Endothelial cell of umbilical vein (primary cell): ENCODE results near the gene CLDN9. TPM values are rescaled to one million over a fixed set of nuclear protein-coding genes. Genes with fewer than 3 reads are reported as not detected.

Experiments used
- BruUV-seq: library from RNA; stranded (reverse); fragments of 400-500 nt; replicated peaks from 2 replicates; lab custom pipeline; 2021; lab: Mats Ljungman, UMichigan
- CTCF ChIA-PET: fragments of 300-600, 350-600 bp; sonication (Branson Sonifier 250); formaldehyde crosslinking; loops from one replicate; lab custom pipeline; 2021; ENCODE audit warnings: antibody characterized with exemption, inconsistent platforms; lab: Charles Lee
- POLR2A ChIA-PET: fragments of 300-600, 350-600 bp; sonication (Branson Sonifier 250); formaldehyde crosslinking; loops from one replicate; lab custom pipeline; 2021; ENCODE audit warnings: antibody characterized with exemption, inconsistent platforms; lab: Charles Lee
- DNase-seq: peaks from one replicate; pipeline ENCODE4 v3.0.0-alpha.2; 2011; ENCODE audit warnings: low read depth, low spot score
- FAIRE-seq: peaks from 2 replicates; lab custom pipeline; 2011; peaks lifted over from hg19 to GRCh38; lab: Jason Lieb, UNC
- H2AFZ ChIP-seq: 2 replicates; pipeline ENCODE4 v1.6.0; 2012; ENCODE audit warnings: low read depth, low read length, control low read depth, inconsistent platforms
- H3K27ac ChIP-seq: 2 replicates; pipeline ENCODE4 v1.5.1; 2011; ENCODE audit warnings: low read depth, mild to moderate bottlenecking, control low read depth, low read length, moderate library complexity; ENCODE audit not compliant: insufficient read depth
- H3K27me3 ChIP-seq, 2 experiments: 2 replicates each; pipeline versions ENCODE4 v1.6.0 to v1.6.1; 2011; ENCODE audit warnings: low read length in 2 of 2, mixed read lengths in 1 of 2; ENCODE audit not compliant: control insufficient read depth in 2 of 2, insufficient read depth in 2 of 2
- H3K36me3 ChIP-seq, 2 experiments: 2 replicates in 1 of 2; 3 replicates in 1 of 2; pipeline ENCODE4 v1.5.1; 2011; ENCODE audit warnings: low read length in 2 of 2, mild to moderate bottlenecking in 1 of 2, moderate library complexity in 1 of 2; ENCODE audit not compliant: control insufficient read depth in 2 of 2, insufficient read depth in 2 of 2; ENCODE audit errors: extremely low read depth in 1 of 2
- H3K4me1 ChIP-seq: 3 replicates; pipeline ENCODE4 v1.5.1; 2011; ENCODE audit warnings: mild to moderate bottlenecking, low read length; ENCODE audit not compliant: control insufficient read depth, insufficient read depth; ENCODE audit errors: extremely low read depth
- H3K4me2 ChIP-seq: 2 replicates; pipeline ENCODE4 v1.6.1; 2011; ENCODE audit warnings: low read length, control low read depth, mixed read lengths; ENCODE audit not compliant: insufficient read depth
- H3K4me3 ChIP-seq, 3 experiments: fragments of 200-600 bp in 1 of 3; sonication (generic), shearing (Covaris generic) in 1 of 3; replicated peaks in 1 of 3; 2 replicates each; pipeline ENCODE4 v1.5.1; 2011 to 2016; ENCODE audit warnings: control low read depth in 3 of 3, low read length in 3 of 3, mild to moderate bottlenecking in 2 of 3, inconsistent platforms in 1 of 3, low read depth in 1 of 3, moderate library complexity in 1 of 3; ENCODE audit not compliant: insufficient read depth in 1 of 3
- H3K79me2 ChIP-seq: 2 replicates; pipeline ENCODE4 v1.6.0; 2012; ENCODE audit warnings: low read length, inconsistent platforms; ENCODE audit not compliant: control insufficient read depth, insufficient read depth
- H3K9ac ChIP-seq: replicated peaks from 2 replicates; pipeline ENCODE3; 2011; ENCODE audit warnings: low read length, control low read depth; ENCODE audit not compliant: insufficient read depth; ENCODE audit errors: extremely low read depth
- H3K9me1 ChIP-seq: replicated peaks from 3 replicates; pipeline ENCODE4 v1.6.0; 2011; ENCODE audit warnings: mild to moderate bottlenecking, low read length; ENCODE audit not compliant: control insufficient read depth, insufficient read depth; ENCODE audit errors: extremely low read depth
- H3K9me3 ChIP-seq: replicated peaks from 2 replicates; pipeline ENCODE4 v1.5.1; 2012; ENCODE audit warnings: low read length, inconsistent platforms; ENCODE audit not compliant: control insufficient read depth, insufficient read depth
- H4K20me1 ChIP-seq: replicated peaks from 2 replicates; pipeline ENCODE3; 2011; ENCODE audit warnings: mild to moderate bottlenecking, low read length; ENCODE audit not compliant: control insufficient read depth, insufficient read depth; ENCODE audit errors: extremely low read depth
- CTCF ChIP-seq, 2 donors: IDR thresholded peaks; 1 replicate in 1 of 2; 2 replicates in 1 of 2; pipeline ENCODE4 v1.5.1; 2011; ENCODE audit warnings: low read length in 2 of 2, mild to moderate bottlenecking in 2 of 2, moderate library complexity in 2 of 2, control low read depth in 1 of 2, inconsistent platforms in 1 of 2, low read depth in 1 of 2; ENCODE audit not compliant: insufficient read depth in 1 of 2; ENCODE audit errors: extremely low read depth in 1 of 2
- EZH2 ChIP-seq: IDR thresholded peaks from 2 replicates; pipeline ENCODE4 v1.6.1; 2012; ENCODE audit warnings: borderline replicate concordance, low read depth, mild to moderate bottlenecking, moderate library complexity, low read length, inconsistent platforms; ENCODE audit not compliant: severe bottlenecking
- FOS ChIP-seq: IDR thresholded peaks from 2 replicates; pipeline ENCODE4 v1.6.1; 2011; ENCODE audit warnings: mild to moderate bottlenecking, low read length, moderate library complexity, borderline replicate concordance; ENCODE audit not compliant: insufficient read depth
- GATA2 ChIP-seq: IDR thresholded peaks from 2 replicates; pipeline ENCODE4 v1.7.0; 2011; ENCODE audit warnings: low read depth, mild to moderate bottlenecking, moderate library complexity, mixed read lengths, low read length; ENCODE audit not compliant: insufficient read length, insufficient read depth
- JUN ChIP-seq: IDR thresholded peaks from 2 replicates; pipeline ENCODE4 v1.6.1; 2011; ENCODE audit warnings: borderline replicate concordance, low read depth; ENCODE audit not compliant: insufficient read length, insufficient read depth
- MAX ChIP-seq: IDR thresholded peaks from 2 replicates; pipeline ENCODE4 v1.6.1; 2011; ENCODE audit not compliant: insufficient read depth, insufficient read length
- MYC ChIP-seq: IDR thresholded peaks from one replicate; pipeline ENCODE4 v1.6.1; 2011; ENCODE audit warnings: mild to moderate bottlenecking, low read depth, low read length
- POLR2A ChIP-seq: IDR thresholded peaks from 2 replicates; pipeline ENCODE4 v1.6.1; 2012; ENCODE audit warnings: low read depth, mild to moderate bottlenecking, control low read depth, low read length
- POLR2AphosphoS5 ChIP-seq: IDR thresholded peaks from 2 replicates; pipeline ENCODE4 v1.6.1; 2012; ENCODE audit warnings: low read depth, mild to moderate bottlenecking, control low read depth, low read length, moderate library complexity; ENCODE audit not compliant: insufficient read depth
- dilution Hi-C: fragments of 300-500 bp; cut with MboI; formaldehyde crosslinking; loops from one replicate; pipeline ENCODE4 v1.15.0; 2019; ENCODE audit warnings: low sequenced_read_pairs; ENCODE audit not compliant: extremely low pct_ligation_motif_present
- intact Hi-C: fragments of 100-400 bp; cut with micrococcal nuclease; formaldehyde crosslinking; loops from one replicate; pipeline ENCODE4 v1.10.0; 2022
- polyA plus RNA-seq, 4 experiments: library from polyadenylated mRNA; depleted of rRNA in 3 of 4; stranded (reverse) in 3 of 4; unstranded in 1 of 4; fragments of >200 nt; gene quantifications; 2 replicates each; pipeline versions ENCODE4 v1.2.1 to v1.2.3, GENCODE V29; 2011 to 2012; ENCODE audit warnings: missing spikeins in 1 of 4
- total RNA-seq: library from RNA; stranded (reverse); gene quantifications from 2 replicates; pipeline ENCODE4 v1.2.3, GENCODE V29; 2021

CLDN9 gene
- total and polyA plus RNA-seq, 2 donors (not counting 3 experiments of a cell fraction or from before 2014, with no cell fraction given): 0.06 TPM; not detected in 1

GRCh38 chr16:3001316-3001715, 11.4 kb upstream of the CLDN9 start:
- no TSS peak for BruUV-seq
- no peak overlapping the region for H3K4me2 ChIP-seq
- dilution Hi-C loops: no loop called here

More at GRCh38 chr16:3001316-3001715, 11.4 kb upstream of the CLDN9 start:
- no peak overlapping the region for H3K27ac ChIP-seq
- peaks cover 3% of the 10 kb centered on the region for H3K4me1 ChIP-seq
- H3K4me3 ChIP-seq: no peak overlapping the region
- no peak overlapping the region for H3K9ac ChIP-seq
- DNase-seq (no peak), FAIRE-seq (no peak)
- ChIA-PET CTCF (interaction anchor here (0.9 to 2.5 kb wide), 4 partner anchors 27 to 128 kb away, joined by 3 to 13 read pairs (median 8); no protein-coding TSS in a partner anchor), POLR2A (no interaction called here)
- H3K36me3 ChIP-seq: no peaks in the 10 kb centered on the region
- no peak for TF ChIP-seq MAX
- TF ChIP-seq FOS: no peak
- TF ChIP-seq POLR2A: no peak
- no peak for TF ChIP-seq MYC
- TF ChIP-seq POLR2AphosphoS5: no peak
- no peak for TF ChIP-seq CTCF (IDR thresholded peaks at IDR 0.05; ENCODE audit: extremely low read depth in 1 of 2, insufficient read depth in 1 of 2, low read depth in 1 of 2, low read length in 2 of 2)
- no peak for TF ChIP-seq GATA2
- TF ChIP-seq EZH2: no peak
- no peak for TF ChIP-seq JUN
- H4K20me1 ChIP-seq: no peaks in the 10 kb centered on the region
- no peak overlapping the region for H2AFZ ChIP-seq
- no peaks in the 10 kb centered on the region for H3K9me3 ChIP-seq
- no peaks in the 10 kb centered on the region for H3K27me3 ChIP-seq
- no peaks in the 10 kb centered on the region for H3K79me2 ChIP-seq
- intact Hi-C loops: no loop called here
- no peaks in the 10 kb centered on the region for H3K9me1 ChIP-seq
